HUES64 (cell line): ENCODE measurements around the gene LDB2.

Experiments used
- H3K27ac ChIP-seq: 2 replicates; pipeline ENCODE4 v1.7.0; 2013; ENCODE audit warnings: low read depth, low read length, inconsistent platforms
- H3K27me3 ChIP-seq: 2 replicates; pipeline ENCODE4 v1.6.1; 2013; ENCODE audit warnings: mild to moderate bottlenecking, low read length; ENCODE audit not compliant: insufficient read depth
- H3K36me3 ChIP-seq: 2 replicates; pipeline ENCODE4 v1.6.1; 2013; ENCODE audit warnings: mild to moderate bottlenecking, low read length; ENCODE audit not compliant: insufficient read depth
- H3K4me1 ChIP-seq: 2 replicates; pipeline ENCODE4 v1.6.1; 2013; ENCODE audit warnings: mild to moderate bottlenecking, low read length, moderate library complexity; ENCODE audit not compliant: insufficient read depth
- H3K4me3 ChIP-seq: 2 replicates; pipeline ENCODE4 v1.5.1; 2013; ENCODE audit warnings: mild to moderate bottlenecking, low read length, moderate library complexity
- H3K9ac ChIP-seq: 2 replicates; pipeline ENCODE4 v1.6.1; 2013; ENCODE audit warnings: mild to moderate bottlenecking, low read depth, low read length
- H3K9me3 ChIP-seq: 2 replicates; pipeline ENCODE4 v1.6.1; 2013; ENCODE audit warnings: low read depth, low read length; ENCODE audit not compliant: insufficient read depth
- WGBS: fragments of 150-250, 120-280 bp; methylation state at CpG from one replicate; pipeline ENCODE4 v1.1.7; 2013; ENCODE audit warnings: missing lambda C conversion rate; 5-methylcytosine and 5-hydroxymethylcytosine counted together

The LDB2 gene

DNA sequence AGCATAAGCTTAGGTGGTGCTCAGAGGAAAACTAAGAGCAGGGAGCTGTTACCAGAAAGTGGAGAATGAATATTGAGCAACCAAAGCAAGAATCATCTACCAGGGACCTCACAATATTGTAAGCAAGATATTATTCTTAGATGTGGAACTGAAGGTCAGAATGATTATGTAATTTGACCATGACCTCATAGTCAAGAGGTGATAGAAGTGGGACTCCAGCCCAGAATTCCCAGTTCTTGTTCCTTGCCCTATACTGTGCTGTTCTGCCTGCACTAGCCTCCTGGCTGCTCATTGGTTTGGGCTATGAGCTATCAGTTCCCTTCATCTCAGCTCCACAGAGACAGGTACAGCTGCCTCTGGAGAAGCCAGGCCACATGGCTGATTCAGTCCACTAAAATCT, 229.4 kb downstream of the LDB2 start:
- H3K4me3 ChIP-seq: no peak overlapping the region
- no peak overlapping the region for H3K27ac ChIP-seq
- H3K4me1 ChIP-seq: no peaks in the 10 kb centered on the region
- H3K27me3 ChIP-seq: no peaks in the 10 kb centered on the region
- H3K9ac ChIP-seq: no peak overlapping the region
- peaks cover 1% of the 10 kb centered on the region; the same call in 1 of the 2 replicates for H3K9me3 ChIP-seq
- H3K36me3 ChIP-seq: no peaks in the 10 kb centered on the region; the same call in 1 of the 2 replicates

DNA sequence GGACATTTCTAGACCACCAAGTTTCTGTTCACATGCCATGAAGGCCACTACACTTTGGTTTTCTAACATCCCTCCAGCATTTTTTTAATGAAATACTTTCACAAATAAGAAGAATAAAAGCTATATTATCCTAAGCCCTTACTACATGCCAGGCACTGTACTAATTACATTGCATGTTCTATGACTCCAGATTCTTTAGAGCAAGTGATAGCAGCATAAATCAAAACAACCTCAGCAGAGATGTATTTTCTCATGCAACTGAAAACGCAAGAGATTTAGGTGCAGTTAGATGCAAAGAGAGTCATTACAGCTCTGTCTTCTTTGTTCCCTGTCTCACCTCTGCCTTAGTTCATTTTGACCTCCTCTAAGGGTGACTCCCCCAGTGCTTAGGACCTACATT, 230.0 kb downstream of the LDB2 start:
- WGBS: 95% methylated on average over 1 of the region's 1 CpG
- Histone ChIP-seq H3K27me3 (no peaks in the 10 kb centered on the region), H3K9ac (no peak overlapping the region), H3K9me3 (peaks cover 5% of the 10 kb centered on the region; the same call in 1 of the 2 replicates), H3K4me3 (no peak overlapping the region), H3K4me1 (no peaks in the 10 kb centered on the region), H3K27ac (no peak overlapping the region), H3K36me3 (no peaks in the 10 kb centered on the region; the same call in 1 of the 2 replicates)

DNA sequence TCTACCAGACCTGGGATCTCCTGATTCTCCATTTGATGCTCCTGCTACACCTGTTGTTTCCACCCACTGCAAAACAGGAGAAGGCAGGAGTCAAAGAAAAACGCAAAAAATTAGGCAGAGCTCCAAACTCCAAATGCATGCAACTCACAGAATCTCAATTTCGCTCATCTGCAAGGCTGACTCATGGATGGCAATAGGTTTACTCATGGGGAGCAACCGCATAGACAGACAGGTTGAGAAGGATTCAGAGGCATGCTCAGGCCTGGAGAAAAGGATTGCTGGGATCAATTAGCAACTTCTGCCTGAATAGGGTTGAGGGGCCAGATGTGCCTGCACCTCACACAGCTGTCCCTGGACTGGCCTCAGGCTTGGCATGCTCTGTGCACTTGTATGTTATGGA, 231.0 kb downstream of the LDB2 start:
- Histone ChIP-seq H3K9ac (no peak overlapping the region), H3K9me3 (peaks cover 5% of the 10 kb centered on the region), H3K4me1 (0 out of 2 replicates have a peak, but pooled peaks cover under 1% of the 10 kb centered on the region), H3K27ac (no peak overlapping the region), H3K36me3 (no peaks in the 10 kb centered on the region; the same call in 1 of the 2 replicates), H3K4me3 (no peak overlapping the region), H3K27me3 (no peaks in the 10 kb centered on the region)
- WGBS: 96% methylated on average over 3 of the region's 3 CpGs

DNA sequence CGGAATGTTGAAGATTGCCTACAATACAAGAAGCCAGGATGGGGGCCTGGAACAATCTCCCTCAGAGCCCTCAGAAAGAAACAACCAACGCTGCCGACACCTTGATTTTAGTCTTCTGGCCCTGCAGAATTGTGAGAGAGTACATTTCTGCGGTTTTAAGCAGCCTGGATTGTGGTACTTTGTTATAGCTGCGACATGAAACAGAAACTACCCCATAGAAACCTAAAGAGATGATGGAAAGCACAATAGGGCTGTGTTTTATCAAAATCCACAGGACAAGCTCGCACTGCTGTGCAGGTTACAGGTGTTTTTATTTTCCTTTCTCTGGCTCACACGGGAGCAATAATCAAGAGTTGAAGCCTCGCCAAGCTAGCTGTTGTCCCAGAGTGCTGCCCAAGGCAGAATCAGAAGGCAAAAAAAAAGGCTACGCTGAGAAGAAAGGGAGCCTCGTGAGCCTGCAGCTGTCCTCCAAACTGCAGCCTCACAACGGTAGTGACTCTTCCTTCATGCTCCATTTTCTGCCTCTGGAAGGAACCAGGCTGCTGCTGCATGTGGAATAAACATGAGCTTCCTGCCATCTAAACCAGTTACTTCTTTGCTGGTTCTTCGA, 232.4 kb downstream of the LDB2 start:
- 94% methylated on average over 11 of the region's 12 CpGs for WGBS
- Histone ChIP-seq H3K9me3 (peaks cover 5% of the 10 kb centered on the region), H3K9ac (no peak overlapping the region), H3K27ac (no peak overlapping the region), H3K4me3 (no peak overlapping the region), H3K36me3 (no peaks in the 10 kb centered on the region; the same call in 1 of the 2 replicates), H3K4me1 (peaks cover 12% of the 10 kb centered on the region), H3K27me3 (no peaks in the 10 kb centered on the region)

DNA sequence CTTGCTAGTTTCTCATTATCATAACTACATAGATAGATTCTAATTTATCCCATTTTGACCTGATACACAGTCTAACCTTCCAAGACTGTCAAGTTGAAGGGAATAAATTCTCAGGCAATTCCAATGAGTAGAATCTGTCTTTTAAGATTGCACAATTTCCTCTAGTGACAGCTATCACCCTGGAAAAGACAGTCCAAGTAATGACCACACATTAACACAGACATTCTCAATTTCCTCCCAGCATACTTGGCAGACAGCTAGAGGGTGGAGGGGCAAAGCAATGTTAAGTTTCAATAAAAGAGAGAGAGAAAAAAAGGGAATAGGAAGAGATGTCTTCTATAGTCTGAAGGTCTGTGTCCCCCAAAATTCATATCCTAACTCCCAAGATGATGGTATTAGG, 234.7 kb downstream of the LDB2 start:
- no peaks in the 10 kb centered on the region; the same call in 1 of the 2 replicates for H3K36me3 ChIP-seq
- H3K4me3 ChIP-seq: no peak overlapping the region
- no peak overlapping the region for H3K27ac ChIP-seq
- H3K4me1 ChIP-seq: peaks cover 12% of the 10 kb centered on the region
- H3K9me3 ChIP-seq: peaks cover 5% of the 10 kb centered on the region
- H3K27me3 ChIP-seq: no peaks in the 10 kb centered on the region
- no peak overlapping the region for H3K9ac ChIP-seq

GRCh38 chr4:16663307-16663706, 235.1 kb downstream of the LDB2 start:
- Histone ChIP-seq H3K4me1 (peaks cover 12% of the 10 kb centered on the region), H3K27me3 (no peaks in the 10 kb centered on the region), H3K27ac (no peak overlapping the region), H3K9ac (no peak overlapping the region), H3K4me3 (no peak overlapping the region), H3K9me3 (peaks cover 5% of the 10 kb centered on the region), H3K36me3 (no peaks in the 10 kb centered on the region; the same call in 1 of the 2 replicates)
- WGBS: 97% methylated on average over 4 of the region's 4 CpGs

GRCh38 chr4:16661813-16662212, 236.6 kb downstream of the LDB2 start:
- 80% methylated on average over 2 of the region's 2 CpGs for WGBS

DNA sequence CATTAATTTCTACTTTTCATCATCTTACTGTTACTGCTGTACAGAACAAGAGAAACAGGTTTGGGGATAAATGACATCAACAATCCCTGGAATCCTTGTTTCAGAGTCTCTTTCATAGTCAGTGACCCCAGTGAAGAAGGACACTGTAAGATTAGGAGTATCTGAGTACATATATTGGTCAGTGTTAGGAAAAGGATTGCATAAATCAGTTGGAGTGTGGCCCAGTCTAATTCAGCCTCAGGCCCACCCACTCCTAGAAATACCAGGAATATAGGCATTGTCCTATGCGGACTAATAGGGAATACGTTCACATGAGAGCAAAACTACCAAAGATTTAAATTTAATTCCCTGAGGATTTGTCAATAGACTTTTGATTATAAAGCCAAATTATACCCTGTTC, 237.8 kb downstream of the LDB2 start:
- Histone ChIP-seq H3K4me1 (peaks cover 12% of the 10 kb centered on the region), H3K27ac (no peak overlapping the region), H3K4me3 (no peak overlapping the region), H3K36me3 (no peaks in the 10 kb centered on the region; the same call in 1 of the 2 replicates), H3K27me3 (no peaks in the 10 kb centered on the region), H3K9me3 (peaks cover 5% of the 10 kb centered on the region), H3K9ac (no peak overlapping the region)
- WGBS: 97% methylated on average over 2 of the region's 2 CpGs

More at GRCh38 chr4:16661813-16662212, 236.6 kb downstream of the LDB2 start:
- no peak overlapping the region for H3K9ac ChIP-seq
- no peak overlapping the region for H3K4me3 ChIP-seq
- H3K9me3 ChIP-seq: peaks cover 5% of the 10 kb centered on the region
- no peaks in the 10 kb centered on the region; the same call in 1 of the 2 replicates for H3K36me3 ChIP-seq
- peaks cover 12% of the 10 kb centered on the region for H3K4me1 ChIP-seq
- H3K27me3 ChIP-seq: no peaks in the 10 kb centered on the region
- H3K27ac ChIP-seq: 0 out of 2 replicates have a peak overlapping the region, but pooled peaks have one; percentile 9

- Histone ChIP-seq H3K4me1 (peaks cover 12% of the 10 kb centered on the region), H3K36me3 (no peaks in the 10 kb centered on the region; the same call in 1 of the 2 replicates), H3K9me3 (peaks cover 5% of the 10 kb centered on the region), H3K27ac (no peak overlapping the region), H3K9ac (no peak overlapping the region), H3K27me3 (no peaks in the 10 kb centered on the region), H3K4me3 (no peak overlapping the region)
- 99% methylated on average over 3 of the region's 3 CpGs for WGBS
Measured at GRCh38 chr4:16659694-16660093, 238.8 kb downstream of the LDB2 start.

GRCh38 chr4:16659079-16659478, 239.4 kb downstream of the LDB2 start:
- no peak overlapping the region for H3K9ac ChIP-seq
- peaks cover 12% of the 10 kb centered on the region for H3K4me1 ChIP-seq
- H3K9me3 ChIP-seq: peaks cover 4% of the 10 kb centered on the region
- H3K36me3 ChIP-seq: no peaks in the 10 kb centered on the region; the same call in 1 of the 2 replicates
- WGBS: 98% methylated on average over 5 of the region's 6 CpGs
- H3K27ac ChIP-seq: no peak overlapping the region
- H3K4me3 ChIP-seq: no peak overlapping the region
- no peaks in the 10 kb centered on the region for H3K27me3 ChIP-seq

- WGBS: 96% methylated on average over 2 of the region's 2 CpGs
Measured at GRCh38 chr4:16658183-16658582, 240.3 kb downstream of the LDB2 start.

More at GRCh38 chr4:16658183-16658582, 240.3 kb downstream of the LDB2 start:
- peaks cover 12% of the 10 kb centered on the region for H3K4me1 ChIP-seq
- H3K27ac ChIP-seq: no peak overlapping the region
- no peak overlapping the region for H3K9ac ChIP-seq
- H3K9me3 ChIP-seq: no peaks in the 10 kb centered on the region; the same call in 1 of the 2 replicates
- H3K27me3 ChIP-seq: no peaks in the 10 kb centered on the region
- H3K4me3 ChIP-seq: no peak overlapping the region
- no peaks in the 10 kb centered on the region for H3K36me3 ChIP-seq
